ENCODE measurements around the gene SH3YL1. TPM values are rescaled to one million over a fixed set of nuclear protein-coding genes. Genes with fewer than 3 reads are reported as not detected.

SH3YL1 gene
- total RNA-seq, 4 donors from 2014 or later: 23.9 to 41.9 (median 32.0) TPM

GRCh38 chr2:210660-211059 is 53.2 kb downstream of the SH3YL1 start:
- ATAC-seq (ENCODE audit: low FRiP score) (no peak), DNase-seq (ENCODE audit: low spot score) (no peak)
- TF ChIP-seq CTCF (IDR thresholded peaks at IDR 0.05): no peak

GRCh38 chr2:209470-209869 is 54.4 kb downstream of the SH3YL1 start:
- no peak for TF ChIP-seq CTCF (IDR thresholded peaks at IDR 0.05)
- no peak for ATAC-seq (ENCODE audit: low FRiP score)

GRCh38 chr2:208335-208734 is 55.5 kb downstream of the SH3YL1 start:
- no peak for TF ChIP-seq CTCF (IDR thresholded peaks at IDR 0.05)
- no peak for DNase-seq (ENCODE audit: low spot score)
- no peak for ATAC-seq (ENCODE audit: low FRiP score)

More at GRCh38 chr2:209470-209869, 54.4 kb downstream of the SH3YL1 start:
- DNase-seq (ENCODE audit: low spot score): no peak

- TF ChIP-seq CTCF (IDR thresholded peaks at IDR 0.05): no peak
- DNase-seq (ENCODE audit: low spot score): no peak
- no peak for ATAC-seq (ENCODE audit: low FRiP score)
Observed at GRCh38 chr2:203984-204383, 59.8 kb downstream of the SH3YL1 start.

- TF ChIP-seq CTCF (IDR thresholded peaks at IDR 0.05): no peak
- DNase-seq (ENCODE audit: low spot score) (no peak), ATAC-seq (ENCODE audit: low FRiP score) (no peak)
Observed at GRCh38 chr2:203401-203800, 60.4 kb downstream of the SH3YL1 start.

- no peak for DNase-seq (ENCODE audit: low spot score)
- ATAC-seq (ENCODE audit: low FRiP score): no peak
- no peak for TF ChIP-seq CTCF (IDR thresholded peaks at IDR 0.05)
Observed at GRCh38 chr2:202945-203344, 60.9 kb downstream of the SH3YL1 start.

- DNase-seq (ENCODE audit: low spot score) (no peak), ATAC-seq (ENCODE audit: low FRiP score) (no peak)
- TF ChIP-seq CTCF (IDR thresholded peaks at IDR 0.05): no peak
Observed at GRCh38 chr2:201648-202433, 62.0 kb downstream of the SH3YL1 start.

Data from omental fat pad (tissue), 4 donors.